Stimulated activated CD8-positive, alpha-beta memory T cell treated with anti-CD3 and anti-CD28 coated beads, Interleukin-12 subunit alpha, Interleukin-12 subunit beta, amount 100 ng/mL, for 24 hours (primary cell): ENCODE results near the gene TIMD4.
A peak's percentile ranks its signal among the peaks of the same experiment; 100 is the strongest.

ENCODE experiments used
- DNase-seq: peaks from one replicate; pipeline ENCODE4 v3.0.0-alpha.2; 2020; ENCODE audit errors: extremely low read depth

Gene TIMD4

GRCh38 chr5:156922207-156922792 is 40.7 kb downstream of the TIMD4 start:
- no peak for DNase-seq

- no peak for DNase-seq
These were observed 42.1 kb downstream of the TIMD4 start for GRCh38 chr5:156920861-156921431.

GRCh38 chr5:156920042-156920860 is 42.8 kb downstream of the TIMD4 start:
- DNase-seq: peak; percentile 41

- no peak for DNase-seq
These were observed 44.6 kb downstream of the TIMD4 start for GRCh38 chr5:156918311-156918845.

GRCh38 chr5:156914371-156914737 is 48.7 kb downstream of the TIMD4 start:
- DNase-seq: no peak

- no peak for DNase-seq
These were observed 49.2 kb downstream of the TIMD4 start for GRCh38 chr5:156913719-156914370.

GRCh38 chr5:156913355-156913718 is 49.7 kb downstream of the TIMD4 start:
- DNase-seq: no peak

GRCh38 chr5:156912869-156913268 is 50.2 kb downstream of the TIMD4 start:
- DNase-seq: no peak

GRCh38 chr5:156909180-156909579 is 53.8 kb downstream of the TIMD4 start:
- no peak for DNase-seq

- no peak for DNase-seq
These were observed 55.4 kb downstream of the TIMD4 start for GRCh38 chr5:156907667-156908066.

GRCh38 chr5:156906807-156907206 is 56.2 kb downstream of the TIMD4 start:
- DNase-seq: no peak

- DNase-seq: no peak
These were observed 66.5 kb downstream of the TIMD4 start for GRCh38 chr5:156896546-156896945.

- no peak for DNase-seq
These were observed 69.5 kb downstream of the TIMD4 start for GRCh38 chr5:156893517-156893916.

GRCh38 chr5:156892864-156893263 is 70.2 kb downstream of the TIMD4 start:
- DNase-seq: no peak

- no peak for DNase-seq
These were observed 70.8 kb downstream of the TIMD4 start for GRCh38 chr5:156892223-156892622.

GRCh38 chr5:156888520-156888919 is 74.5 kb downstream of the TIMD4 start:
- no peak for DNase-seq

- DNase-seq: no peak
These were observed 79.6 kb downstream of the TIMD4 start for GRCh38 chr5:156883316-156883875.

GRCh38 chr5:156879665-156880285 is 83.3 kb downstream of the TIMD4 start:
- no peak for DNase-seq

GRCh38 chr5:156871212-156871611 is 91.8 kb downstream of the TIMD4 start:
- no peak for DNase-seq

- DNase-seq: no peak
These were observed 92.6 kb downstream of the TIMD4 start for GRCh38 chr5:156870498-156870839.
